Naive B cell (primary cell): ENCODE measurements around the gene UNC5A. TPM values are rescaled to one million over a fixed set of nuclear protein-coding genes. Genes with fewer than 3 reads are reported as not detected.
A peak's percentile ranks its signal among the peaks of the same experiment; 100 is the strongest.

Experiments used
- ATAC-seq, 2 donors: fragments of 150-1000 bp; cut with Tn5 transposase; 2 replicates each; pipeline ENCODE4 v1.10.0; 2021; ENCODE audit warnings: low read depth in 2 of 2, mild to moderate bottlenecking in 2 of 2, moderate library complexity in 2 of 2
- DNase-seq: peaks from one replicate; pipeline ENCODE4 v3.0.0; 2022
- H3K27ac Mint-ChIP-seq, 6 donors: one replicate each; pipeline ENCODE4 v1.8.0; 2020 to 2022; ENCODE audit warnings: mild to moderate bottlenecking in 6 of 6, mixed read lengths in 6 of 6, moderate library complexity in 5 of 6, inconsistent platforms in 2 of 6
- H3K27me3 Mint-ChIP-seq, 3 donors: one replicate each; pipeline ENCODE4 v1.8.0; 2021 to 2022; ENCODE audit warnings: mixed read lengths in 3 of 3, mild to moderate bottlenecking in 1 of 3
- H3K36me3 Mint-ChIP-seq, 2 donors: one replicate each; pipeline ENCODE4 v1.8.0; 2020 to 2022; ENCODE audit warnings: mixed read lengths in 2 of 2, inconsistent platforms in 1 of 2, mild to moderate bottlenecking in 1 of 2
- H3K4me1 Mint-ChIP-seq, 3 donors: one replicate each; pipeline ENCODE4 v1.8.0; 2020 to 2022; ENCODE audit warnings: mixed read lengths in 3 of 3, inconsistent platforms in 1 of 3, mild to moderate bottlenecking in 1 of 3, moderate library complexity in 1 of 3
- H3K4me3 Mint-ChIP-seq, 8 donors: one replicate each; pipeline ENCODE4 v1.8.0; 2020 to 2022; ENCODE audit warnings: mild to moderate bottlenecking in 8 of 8, mixed read lengths in 8 of 8, moderate library complexity in 8 of 8, inconsistent platforms in 2 of 8
- H3K9me3 Mint-ChIP-seq, 7 donors: one replicate each; pipeline ENCODE4 v1.8.0; 2020 to 2022; ENCODE audit warnings: mixed read lengths in 7 of 7, mild to moderate bottlenecking in 5 of 7, inconsistent platforms in 2 of 7, moderate library complexity in 1 of 7
- polyA plus RNA-seq, 6 donors: library from polyadenylated mRNA; unstranded; fragments of 300-500 nt; fragmentation: Illumina TruSeq; gene quantifications; one replicate each; pipeline ENCODE4 v1.2.3, GENCODE V29; 2021; ENCODE audit warnings: low read depth in 6 of 6

Gene UNC5A
- polyA plus RNA-seq, 6 donors from 2014 or later, result not detected

DNA sequence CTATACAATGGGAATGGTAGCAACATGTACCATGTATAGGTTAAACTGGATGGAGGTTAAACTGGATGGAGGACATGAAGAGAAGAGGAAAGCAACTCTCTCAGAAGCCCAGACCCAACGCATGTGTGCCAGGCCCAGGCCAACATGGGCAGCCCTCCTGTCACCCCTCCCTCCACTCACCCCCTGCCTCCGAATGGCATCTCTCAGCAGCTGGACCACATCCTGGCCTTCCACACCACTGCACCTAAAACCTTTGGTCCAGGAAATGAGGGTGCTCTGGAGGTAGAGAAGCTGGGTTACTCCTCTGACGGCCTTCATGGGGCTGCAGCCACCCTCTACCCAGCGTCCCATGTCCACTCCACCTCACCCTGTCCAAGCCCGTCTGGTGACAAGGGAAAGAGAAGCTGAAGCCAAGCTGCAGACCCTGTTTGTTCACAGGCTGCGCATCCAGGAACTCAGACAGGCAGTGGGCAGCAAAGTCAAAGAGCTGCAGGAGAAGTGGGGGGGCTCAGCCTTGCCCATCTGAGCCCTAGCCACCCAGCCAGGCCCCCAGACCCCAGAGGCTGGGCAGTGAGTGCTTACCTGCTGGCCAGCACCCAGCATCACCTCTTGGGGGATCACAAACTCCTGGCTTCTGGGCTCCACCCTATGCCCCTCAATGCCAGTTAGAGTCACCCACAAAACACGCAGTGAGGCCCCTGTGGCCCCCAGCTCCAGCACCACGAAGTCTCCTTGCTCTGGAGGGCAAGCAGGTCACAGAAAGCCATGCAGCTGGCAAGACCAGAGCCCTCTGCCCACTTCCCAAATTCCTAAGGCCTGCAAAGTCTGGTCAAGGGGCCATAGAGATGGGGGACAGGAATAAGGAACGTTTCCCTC, 80.3 kb downstream of the UNC5A start:
- Mint-ChIP-seq H3K4me1 (no peaks in the 10 kb centered on the region), H3K36me3 (no peaks in the 10 kb centered on the region), H3K27me3 (peaks cover 8 to 22% (median 21%) of the 10 kb centered on the region in 3 donors), H3K4me3 (no peak overlapping the region), H3K9me3 (no peaks in the 10 kb centered on the region), H3K27ac (peak overlapping the region in 1 of 6 donors; percentile 59)
- DNase-seq (no peak), ATAC-seq (no peak)

DNA sequence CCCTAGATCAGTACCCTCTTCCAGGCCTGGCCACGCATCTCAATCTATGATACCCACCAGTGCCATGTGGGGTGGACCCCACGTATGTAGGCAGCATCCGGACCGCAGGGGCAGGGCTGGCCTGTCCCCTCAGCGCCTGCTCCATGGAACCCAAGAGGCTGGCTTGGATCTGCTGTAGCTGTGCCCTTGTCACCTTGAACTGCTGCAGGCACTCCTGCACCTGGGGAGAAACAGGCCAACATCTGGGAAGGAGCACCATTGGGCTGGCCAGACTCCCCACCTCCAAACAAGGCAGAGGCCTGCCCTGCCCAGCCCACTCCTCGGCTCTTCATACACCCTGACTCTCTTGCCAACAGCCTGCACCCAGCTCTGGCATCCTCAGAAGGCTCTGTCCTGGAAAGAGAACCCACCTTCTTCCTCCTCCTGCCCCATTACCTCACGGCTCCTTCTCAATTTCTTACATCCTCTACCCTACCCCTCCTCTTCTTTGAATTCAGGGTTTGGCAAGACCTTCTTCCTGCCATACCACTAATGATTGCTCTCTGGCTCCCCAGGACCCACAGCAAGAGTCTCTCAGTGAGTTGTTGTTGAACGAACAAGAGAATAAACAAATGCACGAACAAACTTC, 81.1 kb downstream of the UNC5A start:
- H3K9me3 Mint-ChIP-seq, result no peaks in the 10 kb centered on the region
- no peak overlapping the region for H3K4me3 Mint-ChIP-seq
- peaks cover 8 to 22% (median 21%) of the 10 kb centered on the region in 3 donors for H3K27me3 Mint-ChIP-seq
- H3K27ac Mint-ChIP-seq, result peak overlapping the region in 1 of 6 donors; percentile 59
- H3K4me1 Mint-ChIP-seq, result no peaks in the 10 kb centered on the region
- DNase-seq (no peak), ATAC-seq (no peak)
- H3K36me3 Mint-ChIP-seq, result no peaks in the 10 kb centered on the region

DNA sequence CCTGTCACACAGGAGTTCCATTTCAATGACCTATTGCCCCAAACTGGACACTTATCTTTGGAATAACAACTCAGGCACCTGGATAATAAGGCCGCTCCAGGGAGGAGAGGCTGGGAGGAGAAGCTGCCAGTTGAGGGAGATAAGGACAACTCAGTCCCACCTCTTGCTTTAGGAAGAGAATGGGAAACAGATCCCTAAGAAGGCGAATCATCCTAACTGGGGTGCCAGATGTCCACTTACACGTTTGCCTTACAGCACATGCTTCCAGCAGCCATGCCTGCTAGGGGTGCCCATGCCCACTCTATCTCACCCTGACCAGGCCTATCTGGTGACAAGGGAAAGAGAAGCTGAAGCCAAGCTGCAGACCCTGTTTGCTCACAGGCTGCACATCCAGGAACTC, 82.3 kb downstream of the UNC5A start:
- no peak for ATAC-seq

DNA sequence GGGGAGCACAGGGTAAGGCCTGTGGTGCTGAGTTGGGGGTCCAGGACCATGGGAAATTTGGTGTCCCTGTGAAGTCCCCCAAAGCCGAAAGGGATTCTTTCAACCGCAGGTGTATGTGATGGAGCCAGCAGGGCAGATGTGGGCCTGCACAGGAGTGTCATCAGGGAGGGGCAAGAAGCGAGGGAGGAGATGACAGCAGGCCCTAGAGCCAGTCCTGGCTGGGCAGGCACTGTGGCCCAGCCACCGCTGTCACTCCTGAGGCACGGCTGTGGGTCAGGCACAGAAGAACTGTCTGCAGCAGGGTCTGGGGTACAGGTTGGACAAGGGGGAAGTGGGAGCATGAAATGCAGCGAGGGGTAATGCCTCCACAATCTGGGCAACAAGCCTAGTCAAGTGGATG, 83.9 kb downstream of the UNC5A start:
- Mint-ChIP-seq H3K9me3 (no peaks in the 10 kb centered on the region), H3K4me1 (peaks cover 6 to 8% (median 6%) of the 10 kb centered on the region in 3 donors), H3K4me3 (no peak overlapping the region), H3K27me3 (peaks cover 8 to 29% (median 21%) of the 10 kb centered on the region in 3 donors), H3K36me3 (no peaks in the 10 kb centered on the region), H3K27ac (no peak overlapping the region)
- DNase-seq (no peak), ATAC-seq (no peak)

More for the DNA sequence above, 82.3 kb downstream of the UNC5A start:
- Mint-ChIP-seq H3K4me1 (no peaks in the 10 kb centered on the region), H3K27me3 (peaks cover 8 to 27% (median 21%) of the 10 kb centered on the region in 3 donors), H3K9me3 (no peaks in the 10 kb centered on the region), H3K27ac (no peak overlapping the region), H3K36me3 (no peaks in the 10 kb centered on the region), H3K4me3 (no peak overlapping the region)
- no peak for DNase-seq

DNA sequence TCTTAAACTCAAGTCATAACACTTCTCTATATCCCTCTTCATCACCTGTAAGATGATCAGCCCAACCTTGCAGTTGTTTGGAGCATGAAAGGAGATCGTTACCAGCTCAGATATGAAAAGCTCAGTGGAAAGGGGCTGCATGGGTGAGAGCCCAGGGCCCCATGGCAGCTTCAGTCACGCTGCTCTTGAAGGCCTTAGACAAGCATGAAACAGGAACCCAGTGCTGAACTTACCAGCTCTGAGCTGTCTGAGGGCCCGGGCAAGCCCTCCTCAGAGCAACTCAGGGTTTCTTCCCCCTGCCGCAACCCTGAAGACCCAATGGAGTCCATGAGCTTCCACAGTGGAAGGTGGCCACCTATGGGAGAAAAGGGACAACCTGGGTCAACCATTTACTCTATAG, 85.5 kb downstream of the UNC5A start:
- Mint-ChIP-seq H3K4me3 (no peak overlapping the region), H3K27me3 (peaks cover 5 to 21% (median 14%) of the 10 kb centered on the region in 3 donors), H3K36me3 (no peaks in the 10 kb centered on the region), H3K27ac (no peak overlapping the region), H3K4me1 (peaks cover 11 to 13% (median 12%) of the 10 kb centered on the region in 3 donors), H3K9me3 (no peaks in the 10 kb centered on the region)
- DNase-seq (no peak), ATAC-seq (no peak)

DNA sequence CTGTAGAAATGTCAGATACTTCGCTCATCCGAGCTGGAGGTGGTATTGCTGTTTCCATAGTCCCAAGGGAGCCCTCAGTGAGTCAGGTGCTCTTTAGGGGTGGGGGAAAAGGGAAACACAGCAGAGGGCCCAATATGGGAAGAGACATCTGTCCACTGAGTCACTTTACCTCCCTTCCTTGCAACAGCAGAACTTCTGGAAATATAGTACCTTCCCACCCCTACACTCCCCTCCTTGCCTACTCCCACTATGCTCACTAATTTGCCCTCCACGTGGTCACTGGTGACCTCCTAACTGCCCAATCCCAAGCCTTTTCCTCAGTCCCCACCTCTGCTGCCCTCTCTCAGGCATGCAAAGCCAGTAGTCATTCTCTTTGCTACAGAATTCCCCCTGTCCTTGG, 86.9 kb downstream of the UNC5A start:
- Mint-ChIP-seq H3K4me1 (peaks cover 11 to 18% (median 13%) of the 10 kb centered on the region in 3 donors), H3K27ac (peak overlapping the region in 1 of 6 donors; percentile 77), H3K4me3 (peak overlapping the region in 1 of 8 donors; percentile 80), H3K36me3 (no peaks in the 10 kb centered on the region), H3K27me3 (peaks cover 2 to 8% (median 5%) of the 10 kb centered on the region in 3 donors), H3K9me3 (no peaks in the 10 kb centered on the region)
- ATAC-seq, result no peak
- DNase-seq, result no peak

DNA sequence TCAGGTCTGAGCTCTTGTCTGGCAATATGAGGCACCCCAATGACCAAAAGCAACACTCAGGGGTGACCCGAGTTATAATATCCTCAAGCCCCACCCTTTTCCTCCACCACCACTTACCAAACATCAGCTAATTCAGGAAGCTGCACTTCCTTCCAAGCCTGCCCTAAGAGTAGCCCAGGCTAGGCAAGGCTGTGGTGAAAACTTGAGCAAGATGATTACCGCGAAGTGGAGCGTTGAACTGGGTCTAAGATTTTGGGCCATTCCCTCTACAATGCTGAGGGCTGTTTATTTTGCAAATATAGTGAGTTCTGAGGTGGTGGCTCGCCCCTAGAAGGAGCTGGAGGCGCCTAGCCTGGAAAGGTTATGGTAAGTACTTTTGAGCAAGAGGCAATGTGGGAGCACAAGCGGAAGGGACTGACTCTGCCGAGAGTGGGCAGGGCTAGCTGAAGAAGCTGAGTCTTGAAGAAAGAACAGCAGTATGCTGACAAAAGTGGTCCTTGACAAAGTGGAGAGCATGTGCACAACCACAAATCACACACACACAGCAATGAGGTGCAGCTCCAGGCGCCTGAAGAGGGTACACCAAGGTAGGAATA, 89.0 kb downstream of the UNC5A start, which contains the start of gene HK3:
Gene HK3, minus strand, starts transcription at position 51 of the 596 bp plus-strand sequence. CDS start 3,187 bp downstream, outside the sequence.
- H3K27ac Mint-ChIP-seq, result peak within 1 kb of the TSS in 4 of 6 donors; percentile 46 to 91 (median 78)
- peaks cover 0 to 7% (median 0%) of the 10 kb centered on the region in 3 donors for H3K27me3 Mint-ChIP-seq
- ATAC-seq, result peak in 1 of 2 donors; percentile 21

DNA sequence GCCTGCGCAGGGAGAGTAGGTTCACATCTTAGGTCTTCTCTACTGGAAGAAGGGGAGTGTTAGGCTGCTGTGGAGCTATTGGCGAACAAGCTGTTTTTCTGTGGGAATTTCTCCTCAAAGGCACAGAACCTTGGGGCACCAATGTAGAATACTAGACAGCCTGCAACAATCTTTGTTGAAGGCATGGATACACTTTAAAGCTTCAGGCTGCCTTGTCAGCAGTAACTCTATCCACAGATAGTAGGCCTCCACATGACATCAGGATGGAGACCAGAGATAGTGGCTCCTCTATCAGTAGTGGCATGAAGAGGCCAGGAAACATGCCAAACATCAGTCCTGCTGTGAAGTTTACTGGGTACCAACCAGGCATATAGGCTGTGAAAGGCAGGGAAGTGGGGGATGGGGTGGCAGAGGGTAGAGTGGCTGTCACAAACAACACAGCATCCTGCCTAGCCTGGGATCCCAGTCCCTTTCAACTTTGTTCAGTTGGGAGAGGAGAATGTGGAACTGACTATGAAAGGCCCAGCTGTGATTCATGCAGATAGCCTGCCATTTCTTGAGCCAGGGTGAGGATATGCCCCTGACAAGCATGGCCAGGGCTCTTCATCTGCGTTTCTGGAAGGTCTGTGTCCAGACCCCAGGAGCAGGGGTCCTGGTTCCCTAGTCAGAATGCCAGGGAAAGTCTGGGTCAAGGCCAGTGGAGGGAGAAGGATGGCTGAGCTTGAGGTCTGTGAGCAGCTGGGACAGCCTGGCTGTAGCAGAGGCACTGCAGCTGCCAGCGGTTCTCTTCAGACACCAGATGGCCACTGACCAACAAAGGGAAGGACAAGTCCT, 89.8 kb downstream of the UNC5A start:
- ATAC-seq (no peak), DNase-seq (no peak)
- Mint-ChIP-seq H3K9me3 (no peaks in the 10 kb centered on the region), H3K27ac (peak overlapping the region in 2 of 6 donors; percentile 67 to 89), H3K27me3 (peaks cover 0 to 7% (median 0%) of the 10 kb centered on the region in 3 donors), H3K4me3 (no peak overlapping the region), H3K4me1 (peaks cover 11 to 18% (median 13%) of the 10 kb centered on the region in 3 donors), H3K36me3 (peaks cover 10 to 14% of the 10 kb centered on the region in 2 donors)

More for the DNA sequence above, 89.0 kb downstream of the UNC5A start, which contains the start of gene HK3:
- Mint-ChIP-seq H3K4me1 (peaks cover 11 to 18% (median 13%) of the 10 kb centered on the region in 3 donors), H3K4me3 (peak within 1 kb of the TSS in 1 of 8 donors; percentile 27), H3K9me3 (no peaks in the 10 kb centered on the region), H3K36me3 (peaks cover 6 to 7% of the 10 kb centered on the region in 2 donors)
- DNase-seq, result no peak

DNA sequence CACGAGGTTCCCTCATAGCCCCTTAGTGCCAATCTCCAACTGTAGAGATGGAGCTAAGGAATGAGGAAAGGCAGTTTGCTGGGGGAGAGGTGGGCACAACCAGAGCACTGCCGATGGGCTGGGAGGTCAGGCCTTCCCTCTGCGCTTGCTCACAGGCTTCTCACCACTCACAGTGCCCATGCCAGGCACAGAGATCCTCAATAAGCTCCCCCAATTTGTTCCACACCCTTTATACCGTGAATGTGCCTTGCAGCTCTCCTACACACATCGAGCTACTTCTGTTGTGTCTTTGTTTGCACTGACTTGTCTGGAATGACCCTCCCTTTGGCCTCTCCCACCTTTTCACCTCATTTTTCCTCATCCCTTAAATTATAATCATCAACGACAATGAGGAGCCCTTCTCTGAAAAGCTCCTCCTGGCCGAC, 90.4 kb downstream of the UNC5A start:
- Mint-ChIP-seq H3K36me3 (peaks cover 16 to 20% of the 10 kb centered on the region in 2 donors), H3K27ac (peak overlapping the region; percentile 6 to 91 (median 26)), H3K4me3 (no peak overlapping the region), H3K27me3 (peaks cover 0 to 7% (median 0%) of the 10 kb centered on the region in 3 donors), H3K9me3 (no peaks in the 10 kb centered on the region), H3K4me1 (peaks cover 11 to 18% (median 13%) of the 10 kb centered on the region in 3 donors)
- DNase-seq (no peak), ATAC-seq (no peak)

DNA sequence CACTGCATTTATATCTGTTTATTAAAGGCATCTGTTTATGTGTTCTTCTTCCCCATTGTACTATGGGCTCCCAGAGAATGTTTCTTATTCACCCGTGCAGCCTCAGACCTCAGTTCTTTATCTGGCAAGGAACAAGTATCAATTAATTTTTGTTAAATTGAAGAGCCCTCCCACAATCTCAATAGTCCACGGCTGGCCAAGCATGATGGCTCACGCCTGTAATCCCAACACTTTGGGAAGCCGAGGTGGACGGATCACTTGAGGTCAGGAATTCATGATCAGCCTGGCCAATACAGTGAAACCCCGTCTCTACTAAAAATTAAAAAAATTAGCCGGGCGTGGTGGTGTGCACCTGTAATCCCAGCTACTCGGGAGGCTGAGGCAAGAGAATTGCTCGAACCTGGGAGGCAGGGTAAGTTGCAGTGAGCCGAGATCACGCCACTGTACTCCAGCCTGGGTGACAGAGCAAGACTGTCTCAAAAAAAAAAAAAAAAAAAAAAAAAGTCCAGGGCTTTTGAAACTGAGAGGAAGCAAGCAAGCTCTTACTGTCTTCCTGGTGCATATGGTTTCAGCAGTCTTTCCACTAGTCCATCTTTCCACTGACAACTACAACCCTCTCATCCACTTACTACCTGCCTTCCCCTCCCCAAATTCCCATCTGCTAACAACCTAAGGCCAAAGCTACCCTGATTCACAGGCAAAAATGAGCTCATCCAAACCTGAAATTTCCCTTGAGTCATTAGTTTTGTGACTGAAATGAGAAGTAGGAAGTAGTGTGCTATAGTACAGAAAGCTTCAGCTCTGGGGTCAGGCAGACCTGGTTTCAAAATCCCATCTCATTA, 91.1 kb downstream of the UNC5A start:
- H3K36me3 Mint-ChIP-seq, result peaks cover 16 to 23% of the 10 kb centered on the region in 2 donors
- peaks cover 0 to 7% (median 0%) of the 10 kb centered on the region in 3 donors for H3K27me3 Mint-ChIP-seq
- DNase-seq (no peak), ATAC-seq (no peak)
- H3K4me3 Mint-ChIP-seq, result peak overlapping the region in 1 of 8 donors; percentile 13
- H3K27ac Mint-ChIP-seq, result peak overlapping the region; percentile 5 to 93 (median 78)
- no peaks in the 10 kb centered on the region for H3K9me3 Mint-ChIP-seq
- peaks cover 11 to 18% (median 13%) of the 10 kb centered on the region in 3 donors for H3K4me1 Mint-ChIP-seq

DNA sequence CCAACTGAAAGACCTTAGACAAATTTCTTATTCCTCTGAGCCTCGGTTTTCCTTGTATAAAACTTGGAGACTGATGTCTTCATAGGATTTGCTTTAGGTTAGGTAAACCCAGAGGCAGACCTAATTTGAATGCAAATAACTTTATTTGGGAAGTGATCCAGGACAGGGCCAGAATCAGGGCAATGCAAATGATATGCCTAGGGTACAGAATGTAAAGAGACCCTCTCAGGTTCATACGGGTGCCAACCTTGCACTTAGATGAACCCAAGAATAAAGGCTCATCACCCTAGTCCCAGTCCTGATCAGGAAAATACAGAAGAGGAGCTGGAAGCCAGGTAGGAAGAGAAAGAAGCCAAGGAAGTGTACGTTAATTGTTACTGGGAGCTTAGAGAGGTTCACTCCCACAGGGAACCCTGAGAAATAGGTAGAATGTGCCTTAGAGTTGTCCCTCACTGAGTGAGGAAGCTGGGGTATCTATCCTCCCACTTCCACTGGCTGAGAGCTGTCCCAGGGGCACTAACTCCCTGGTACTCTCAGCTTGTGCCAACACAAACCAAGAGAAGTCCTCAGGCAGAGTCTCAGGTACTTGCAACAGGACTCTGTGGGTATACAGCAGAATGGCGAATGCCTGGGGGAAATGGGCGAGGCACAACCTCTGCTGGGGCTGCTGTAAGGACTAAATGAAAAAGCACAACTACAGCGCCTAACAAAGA, 91.9 kb downstream of the UNC5A start:
- H3K4me3 Mint-ChIP-seq, result no peak overlapping the region
- ATAC-seq (no peak), DNase-seq (no peak)
- peaks cover 0 to 6% (median 0%) of the 10 kb centered on the region in 3 donors for H3K27me3 Mint-ChIP-seq
- no peaks in the 10 kb centered on the region for H3K9me3 Mint-ChIP-seq
- peaks cover 20 to 25% of the 10 kb centered on the region in 2 donors for H3K36me3 Mint-ChIP-seq
- H3K4me1 Mint-ChIP-seq, result peaks cover 11 to 18% (median 13%) of the 10 kb centered on the region in 3 donors
- peak overlapping the region in 4 of 6 donors; percentile 50 to 83 (median 67) for H3K27ac Mint-ChIP-seq
